Retinal pigment epithelial cell (primary cell): ENCODE results near the gene DCHS1.

Experiments
- DNase-seq: peaks from one replicate; pipeline ENCODE4 v3.0.0-alpha.2; 2010; ENCODE audit warnings: low read depth
- H3K4me3 ChIP-seq: 2 replicates; pipeline ENCODE4 v1.5.1; 2011; ENCODE audit warnings: mild to moderate bottlenecking, low read length, control low read depth, moderate library complexity
- TF ChIP-seq, protein P1 (sequence below): conservative IDR thresholded peaks from 2 replicates; pipeline ENCODE4 v1.5.1; 2011; ENCODE audit warnings: low read depth, low read length, control low read depth, inconsistent platforms

Gene DCHS1

DNA sequence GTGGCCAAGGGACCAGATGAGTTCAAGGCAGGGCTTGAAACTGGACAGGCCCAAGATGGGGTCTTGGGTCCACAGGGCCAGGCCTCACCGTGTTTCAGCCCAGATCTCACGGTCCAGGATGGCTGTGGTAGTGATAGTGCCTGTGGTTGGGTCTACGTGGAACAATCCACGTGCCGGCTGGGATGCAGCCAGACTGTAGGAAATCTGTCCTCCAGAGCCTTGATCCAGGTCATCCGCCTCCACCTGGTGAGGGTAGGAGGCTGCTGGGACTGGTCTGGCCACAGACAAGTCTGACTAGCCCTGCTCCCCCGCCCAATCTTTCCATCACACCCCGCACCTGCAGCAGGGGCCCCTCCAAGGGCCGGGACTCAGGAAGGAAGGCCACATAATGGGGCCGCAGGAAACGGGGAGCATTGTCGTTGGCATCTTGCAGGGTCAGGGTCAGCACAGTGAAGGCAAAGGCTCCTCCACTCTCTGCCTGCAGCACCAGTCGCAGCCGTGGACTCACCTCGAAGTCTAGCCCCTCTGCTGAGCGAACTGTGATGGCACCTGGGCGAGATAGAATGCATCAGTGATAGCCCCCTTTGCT lies 29.7 kb downstream of the DCHS1 start:
- no peak overlapping the region for H3K4me3 ChIP-seq
- DNase-seq, result no peak
- TF ChIP-seq, protein P1, sequence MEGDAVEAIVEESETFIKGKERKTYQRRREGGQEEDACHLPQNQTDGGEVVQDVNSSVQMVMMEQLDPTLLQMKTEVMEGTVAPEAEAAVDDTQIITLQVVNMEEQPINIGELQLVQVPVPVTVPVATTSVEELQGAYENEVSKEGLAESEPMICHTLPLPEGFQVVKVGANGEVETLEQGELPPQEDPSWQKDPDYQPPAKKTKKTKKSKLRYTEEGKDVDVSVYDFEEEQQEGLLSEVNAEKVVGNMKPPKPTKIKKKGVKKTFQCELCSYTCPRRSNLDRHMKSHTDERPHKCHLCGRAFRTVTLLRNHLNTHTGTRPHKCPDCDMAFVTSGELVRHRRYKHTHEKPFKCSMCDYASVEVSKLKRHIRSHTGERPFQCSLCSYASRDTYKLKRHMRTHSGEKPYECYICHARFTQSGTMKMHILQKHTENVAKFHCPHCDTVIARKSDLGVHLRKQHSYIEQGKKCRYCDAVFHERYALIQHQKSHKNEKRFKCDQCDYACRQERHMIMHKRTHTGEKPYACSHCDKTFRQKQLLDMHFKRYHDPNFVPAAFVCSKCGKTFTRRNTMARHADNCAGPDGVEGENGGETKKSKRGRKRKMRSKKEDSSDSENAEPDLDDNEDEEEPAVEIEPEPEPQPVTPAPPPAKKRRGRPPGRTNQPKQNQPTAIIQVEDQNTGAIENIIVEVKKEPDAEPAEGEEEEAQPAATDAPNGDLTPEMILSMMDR, result no peak

DNA sequence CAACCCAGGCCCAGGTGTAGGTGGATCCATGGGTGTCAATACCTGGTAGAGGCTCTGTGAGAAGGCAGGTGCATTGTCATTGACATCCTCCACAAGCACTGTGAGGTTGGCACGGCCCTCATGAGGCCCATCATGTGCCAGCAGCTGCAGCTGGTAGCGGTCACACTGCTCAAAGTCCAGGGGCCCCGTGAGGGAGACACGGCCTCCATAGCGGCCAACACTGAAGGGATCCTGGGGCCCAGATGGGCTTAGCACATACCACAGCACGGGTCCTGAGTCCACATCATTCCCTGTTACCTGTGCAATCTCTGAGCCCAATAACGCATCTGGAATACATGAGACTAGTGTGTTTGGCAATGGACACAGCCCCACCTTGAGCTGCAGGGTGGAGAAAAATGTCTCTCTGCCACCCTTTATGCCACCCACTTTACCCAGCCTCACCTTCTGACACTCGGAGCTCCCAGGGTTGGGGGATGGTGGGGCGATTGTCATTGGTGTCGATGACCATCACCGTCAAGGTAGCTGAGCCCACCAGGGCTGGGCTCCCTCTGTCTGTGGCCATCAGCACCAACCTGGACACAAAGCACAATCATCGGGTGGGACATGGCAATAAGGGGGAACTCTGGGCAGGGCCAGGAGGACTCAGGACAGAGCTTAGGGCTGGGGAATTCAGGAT lies 30.3 kb downstream of the DCHS1 start:
- no peak overlapping the region for H3K4me3 ChIP-seq
- TF ChIP-seq, protein P1, result no peak

DNA sequence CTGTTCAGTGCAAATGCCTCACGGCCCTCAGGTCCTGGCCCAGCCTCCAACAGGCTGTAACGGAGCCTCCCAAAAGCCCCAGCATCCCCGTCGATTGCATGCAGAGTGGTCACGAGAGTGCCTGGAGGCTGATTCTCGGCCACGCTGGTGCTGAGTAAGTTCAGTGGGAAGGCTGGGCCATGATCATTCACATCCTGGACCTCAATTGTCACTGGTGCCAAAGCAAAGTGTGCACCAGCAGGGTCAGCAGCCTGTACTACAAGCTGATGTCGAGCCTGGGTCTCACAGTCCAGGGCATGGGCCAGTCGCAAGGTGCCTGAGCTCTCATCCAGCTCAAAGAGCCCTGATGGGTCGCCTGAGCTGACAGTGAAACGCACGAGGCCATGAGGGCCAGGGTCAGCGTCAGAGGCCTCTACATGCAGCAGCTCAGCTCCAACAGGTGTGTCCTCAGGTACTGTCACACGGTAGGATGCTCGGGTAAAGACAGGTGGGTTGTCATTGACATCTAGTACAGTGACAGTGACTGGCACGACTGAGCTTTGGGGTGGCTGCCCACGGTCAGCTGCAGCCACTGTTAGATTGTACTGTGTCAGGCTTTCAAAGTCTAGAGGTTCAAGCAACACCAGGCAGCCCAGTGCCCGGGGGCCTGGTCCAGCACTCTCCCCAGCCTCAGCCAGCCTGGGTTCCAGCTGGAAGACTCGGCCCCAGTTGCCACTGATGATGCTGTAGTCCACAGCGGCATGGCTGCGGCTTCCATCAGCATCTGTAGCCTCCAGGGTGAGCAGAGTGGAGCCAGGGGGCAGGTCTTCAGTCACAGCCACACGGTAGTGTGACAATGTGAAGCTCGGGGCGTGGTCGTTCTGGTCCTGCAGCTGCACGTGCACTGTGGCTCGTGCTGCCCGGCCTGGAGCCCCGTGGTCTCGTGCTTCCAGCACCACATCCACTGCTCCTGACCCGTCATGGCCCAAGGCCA lies 31.9 kb downstream of the DCHS1 start:
- TF ChIP-seq, protein P1, result no peak
- no peak for DNase-seq
- no peak overlapping the region for H3K4me3 ChIP-seq

More for the DNA sequence above, 30.3 kb downstream of the DCHS1 start:
- no peak for DNase-seq

DNA sequence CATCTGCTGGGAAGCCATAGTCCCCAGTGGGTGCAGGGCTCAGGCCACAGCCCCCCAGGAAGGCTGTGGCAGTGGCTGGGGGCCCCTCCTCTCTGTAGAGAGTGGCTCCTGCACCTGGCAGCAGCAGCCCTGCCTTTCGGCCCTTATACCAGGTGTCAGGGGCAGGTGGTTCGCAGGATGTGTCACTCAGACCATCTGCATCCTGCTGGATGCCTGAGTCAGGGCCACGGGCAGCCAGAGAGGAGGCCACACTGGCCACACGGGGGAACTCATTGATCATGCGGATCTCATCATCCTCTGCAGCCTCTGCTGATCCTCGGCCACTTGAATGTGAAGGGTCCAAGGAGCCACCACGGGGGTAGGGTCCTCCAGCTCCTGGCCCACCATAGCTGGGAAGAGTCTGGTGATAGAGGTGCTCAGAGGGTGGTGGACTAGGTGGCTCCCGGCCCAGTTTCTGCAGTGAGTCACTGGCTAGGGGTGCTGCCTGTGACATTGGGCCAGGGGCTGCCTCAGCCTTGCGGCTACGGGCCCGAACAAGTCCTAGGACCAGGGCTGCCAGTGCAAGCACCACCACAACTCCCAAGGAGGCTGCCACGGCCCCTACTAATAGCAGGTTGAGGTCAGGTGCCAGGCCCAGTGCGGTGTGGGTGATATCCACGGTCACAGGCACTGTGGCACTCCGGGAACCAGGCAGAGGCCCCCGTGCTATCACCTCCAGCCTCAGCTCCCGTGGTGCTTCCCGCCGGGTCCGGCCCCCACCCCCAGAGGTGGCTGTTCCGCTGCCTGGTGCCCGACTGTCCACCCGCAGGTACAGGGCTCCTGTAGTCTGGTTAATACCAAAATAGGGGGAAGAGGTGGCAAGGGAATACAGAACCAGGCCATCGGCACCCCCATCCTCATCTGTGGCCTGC lies 33.1 kb downstream of the DCHS1 start:
- DNase-seq, result no peak
- H3K4me3 ChIP-seq, result no peak overlapping the region
- TF ChIP-seq, protein P1, result no peak

DNA sequence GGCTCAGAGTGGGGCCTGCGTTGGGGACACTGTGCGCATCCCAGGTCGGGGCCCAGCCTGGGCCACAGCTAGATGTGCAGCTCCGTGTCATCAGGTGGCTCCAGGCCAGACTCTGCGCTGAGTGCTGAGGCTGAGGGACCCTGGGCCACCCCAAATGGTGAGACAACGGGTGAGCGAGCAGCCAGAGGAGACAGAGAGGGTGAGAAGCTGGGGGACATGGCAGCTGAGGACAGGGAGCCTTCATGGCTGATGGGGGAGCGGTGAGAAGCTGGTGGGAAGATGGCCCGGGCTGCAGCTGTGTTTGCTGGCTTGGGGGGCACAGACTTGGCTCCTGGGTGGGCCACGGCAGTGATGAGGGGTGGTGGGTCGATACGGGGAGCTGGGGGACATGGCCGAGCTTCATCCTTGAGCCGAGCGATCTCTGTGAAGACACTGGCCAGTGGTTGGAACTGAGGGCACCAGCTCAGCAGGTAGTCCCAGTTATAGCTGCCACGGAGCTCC lies 33.8 kb downstream of the DCHS1 start:
- no peak for DNase-seq
- H3K4me3 ChIP-seq, result no peak overlapping the region
- TF ChIP-seq, protein P1, result no peak

DNA sequence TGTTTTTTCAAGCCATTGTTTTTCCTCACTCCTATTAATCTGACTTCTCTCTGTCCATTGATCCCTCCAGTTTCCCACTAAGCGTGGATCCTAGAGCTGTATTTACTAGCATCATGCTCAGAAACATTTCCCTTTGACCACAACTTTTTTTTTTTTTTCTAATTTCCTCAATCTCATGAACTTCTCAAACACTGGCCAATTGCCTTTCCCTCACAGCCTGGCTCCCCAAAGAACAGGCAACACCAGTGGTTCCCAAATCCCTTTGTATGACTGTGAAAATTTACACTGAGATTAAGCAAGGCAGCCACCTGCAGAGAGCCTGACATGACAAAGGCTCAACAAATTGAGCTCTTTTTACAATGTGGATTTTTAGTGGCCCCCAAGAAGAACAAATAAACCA lies 35.0 kb downstream of the DCHS1 start:
- no peak overlapping the region for H3K4me3 ChIP-seq
- no peak for DNase-seq
- TF ChIP-seq, protein P1, result no peak
